HG02840 (cell line): ENCODE data around the gene SEC14L3.
"Not testable (repeated sequence)": the region's sequence is repeated elsewhere in the genome, so short reads cannot be mapped to it uniquely, and the experiment has no call there.

Experiments
- ATAC-seq: cut with Tn5 transposase; IDR thresholded peaks from one replicate; pipeline ENCODE4 v1.9.1; 2021; ENCODE audit warnings: mild to moderate bottlenecking, moderate library complexity, moderate number of reproducible peaks; ENCODE audit not compliant: unreplicated experiment, low FRiP score

SEC14L3 gene

GRCh38 chr22:30486661-30487115 is 14.9 kb upstream of the SEC14L3 start:
- ATAC-seq: no peak

- no peak for ATAC-seq
These were observed 14.3 kb upstream of the SEC14L3 start for GRCh38 chr22:30486118-30486517.

GRCh38 chr22:30485362-30485988 is 13.7 kb upstream of the SEC14L3 start:
- no peak for ATAC-seq

- no peak for ATAC-seq
These were observed 11.4 kb upstream of the SEC14L3 start for GRCh38 chr22:30483169-30483568.

- no peak for ATAC-seq
These were observed 9.9 kb upstream of the SEC14L3 start for GRCh38 chr22:30481711-30482110.

GRCh38 chr22:30479981-30480380 is 8.2 kb upstream of the SEC14L3 start:
- no peak for ATAC-seq

GRCh38 chr22:30474683-30475424 is 3.0 kb upstream of the SEC14L3 start:
- ATAC-seq: no peak

- no peak for ATAC-seq
These were observed 2.3 kb upstream of the SEC14L3 start for GRCh38 chr22:30474121-30474520.

- ATAC-seq: no peak
These were observed 1.3 kb upstream of the SEC14L3 start for GRCh38 chr22:30472994-30473720.

- no peak for ATAC-seq
These were observed 1.2 kb downstream of the SEC14L3 start for GRCh38 chr22:30470655-30471054.

GRCh38 chr22:30469165-30469564 is 2.7 kb downstream of the SEC14L3 start:
- no peak for ATAC-seq

- not testable (repeated sequence) for ATAC-seq
These were observed 11.3 kb downstream of the SEC14L3 start for GRCh38 chr22:30460555-30460954.

- no peak for ATAC-seq
These were observed 11.7 kb downstream of the SEC14L3 start for GRCh38 chr22:30460147-30460546.

GRCh38 chr22:30459181-30460052 is 12.4 kb downstream of the SEC14L3 start:
- ATAC-seq: no peak

GRCh38 chr22:30457981-30458380 is 13.8 kb downstream of the SEC14L3 start:
- ATAC-seq: no peak

GRCh38 chr22:30455075-30455840 is 16.6 kb downstream of the SEC14L3 start:
- no peak for ATAC-seq

GRCh38 chr22:30453731-30454510 is 17.9 kb downstream of the SEC14L3 start:
- ATAC-seq: no peak

GRCh38 chr22:30452861-30453260 is 19.0 kb downstream of the SEC14L3 start:
- ATAC-seq: no peak

GRCh38 chr22:30451488-30451887 is 20.3 kb downstream of the SEC14L3 start:
- not testable (repeated sequence) for ATAC-seq
